ENCODE data around the gene TMTC2.

- TF ChIP-seq, protein P1, sequence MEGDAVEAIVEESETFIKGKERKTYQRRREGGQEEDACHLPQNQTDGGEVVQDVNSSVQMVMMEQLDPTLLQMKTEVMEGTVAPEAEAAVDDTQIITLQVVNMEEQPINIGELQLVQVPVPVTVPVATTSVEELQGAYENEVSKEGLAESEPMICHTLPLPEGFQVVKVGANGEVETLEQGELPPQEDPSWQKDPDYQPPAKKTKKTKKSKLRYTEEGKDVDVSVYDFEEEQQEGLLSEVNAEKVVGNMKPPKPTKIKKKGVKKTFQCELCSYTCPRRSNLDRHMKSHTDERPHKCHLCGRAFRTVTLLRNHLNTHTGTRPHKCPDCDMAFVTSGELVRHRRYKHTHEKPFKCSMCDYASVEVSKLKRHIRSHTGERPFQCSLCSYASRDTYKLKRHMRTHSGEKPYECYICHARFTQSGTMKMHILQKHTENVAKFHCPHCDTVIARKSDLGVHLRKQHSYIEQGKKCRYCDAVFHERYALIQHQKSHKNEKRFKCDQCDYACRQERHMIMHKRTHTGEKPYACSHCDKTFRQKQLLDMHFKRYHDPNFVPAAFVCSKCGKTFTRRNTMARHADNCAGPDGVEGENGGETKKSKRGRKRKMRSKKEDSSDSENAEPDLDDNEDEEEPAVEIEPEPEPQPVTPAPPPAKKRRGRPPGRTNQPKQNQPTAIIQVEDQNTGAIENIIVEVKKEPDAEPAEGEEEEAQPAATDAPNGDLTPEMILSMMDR (IDR thresholded peaks at IDR 0.05; ENCODE audit: insufficient read depth, low read length, poor library complexity, severe bottlenecking) = no peak
- no peak for TF ChIP-seq EZH2phosphoT487 (conservative IDR thresholded peaks at IDR 0.05; ENCODE audit: low read length)
Observed at GRCh38 chr12:83049306-83049705, 362.6 kb downstream of the TMTC2 start.

All from SU-DHL-6 (cell line).